H9 (cell line): Measurements from ENCODE around the gene SPATA6L. TPM values are rescaled to one million over a fixed set of nuclear protein-coding genes. Genes with fewer than 3 reads are reported as not detected.

Experiments used
- DNase-seq: peaks from one replicate; pipeline ENCODE4 v3.0.0-alpha.2; 2017
- H2AFZ ChIP-seq: one replicate; pipeline ENCODE4 v1.6.1; 2013; ENCODE audit warnings: mild to moderate bottlenecking, low read length, control low read depth, moderate library complexity
- H2AK5ac ChIP-seq: 2 replicates; pipeline ENCODE4 v1.6.1; 2013; ENCODE audit warnings: low read length, control low read depth, mixed read lengths; ENCODE audit not compliant: insufficient read length
- H2BK120ac ChIP-seq: one replicate; pipeline ENCODE4 v1.6.1; 2013; ENCODE audit warnings: low read depth, mild to moderate bottlenecking, low read length, control low read depth, inconsistent platforms; ENCODE audit not compliant: poor library complexity, severe bottlenecking
- H2BK12ac ChIP-seq: 2 replicates; pipeline ENCODE4 v1.6.1; 2013; ENCODE audit warnings: low read length, control low read depth, mixed read lengths, low read depth; ENCODE audit not compliant: insufficient read length
- H2BK15ac ChIP-seq: 2 replicates; pipeline ENCODE4 v1.6.1; 2013; ENCODE audit warnings: low read depth, low read length, control low read depth
- H2BK20ac ChIP-seq: one replicate; pipeline ENCODE4 v1.6.1; 2013; ENCODE audit warnings: low read depth, mild to moderate bottlenecking, low read length, control low read depth, inconsistent platforms; ENCODE audit not compliant: poor library complexity, severe bottlenecking
- H2BK5ac ChIP-seq: 2 replicates; pipeline ENCODE4 v1.6.1; 2013; ENCODE audit warnings: low read length, control low read depth, mixed read lengths; ENCODE audit not compliant: insufficient read length
- H3K14ac ChIP-seq: 2 replicates; pipeline ENCODE4 v1.6.1; 2013; ENCODE audit warnings: low read length, control low read depth; ENCODE audit not compliant: insufficient read depth
- H3K18ac ChIP-seq: 2 replicates; pipeline ENCODE4 v1.6.1; 2013; ENCODE audit warnings: low read depth, mild to moderate bottlenecking, mixed read lengths, low read length, control low read depth; ENCODE audit not compliant: insufficient read length
- H3K23ac ChIP-seq: 2 replicates; pipeline ENCODE4 v1.6.1; 2013; ENCODE audit warnings: low read length, control low read depth, mixed read lengths, low read depth; ENCODE audit not compliant: insufficient read length
- H3K23me2 ChIP-seq: 2 replicates; pipeline ENCODE4 v1.6.1; 2013; ENCODE audit warnings: low read depth, mild to moderate bottlenecking, mixed read lengths, low read length, control low read depth; ENCODE audit not compliant: insufficient read length, poor library complexity, severe bottlenecking
- H3K27ac ChIP-seq: 2 replicates; pipeline ENCODE4 v1.5.1; 2013; ENCODE audit warnings: low read length, control low read depth, mixed read lengths, low read depth; ENCODE audit not compliant: insufficient read length
- H3K27me3 ChIP-seq: 2 replicates; pipeline ENCODE4 v1.6.1; 2013; ENCODE audit warnings: low read length, control low read depth, inconsistent platforms; ENCODE audit not compliant: insufficient read depth
- H3K4ac ChIP-seq: 2 replicates; pipeline ENCODE4 v1.6.1; 2013; ENCODE audit warnings: low read depth, mild to moderate bottlenecking, control low read depth, inconsistent platforms, low read length, moderate library complexity
- H3K4me1 ChIP-seq: 2 replicates; pipeline ENCODE4 v1.6.1; 2013; ENCODE audit warnings: low read length, control low read depth, inconsistent platforms; ENCODE audit not compliant: insufficient read depth
- H3K4me2 ChIP-seq: 2 replicates; pipeline ENCODE4 v1.6.1; 2013; ENCODE audit warnings: low read length, control low read depth, mixed read lengths; ENCODE audit not compliant: insufficient read length, insufficient read depth
- H3K56ac ChIP-seq: 2 replicates; pipeline ENCODE4 v1.6.1; 2013; ENCODE audit warnings: low read depth, mild to moderate bottlenecking, mixed read lengths, low read length, control low read depth; ENCODE audit not compliant: insufficient read length
- H3K79me1 ChIP-seq: 2 replicates; pipeline ENCODE4 v1.6.1; 2013; ENCODE audit warnings: low read depth, mild to moderate bottlenecking, moderate library complexity, low read length, control low read depth, inconsistent platforms; ENCODE audit not compliant: insufficient read depth, poor library complexity, severe bottlenecking
- H3K79me2 ChIP-seq: 2 replicates; pipeline ENCODE4 v1.6.1; 2013; ENCODE audit warnings: low read length, control low read depth, inconsistent platforms; ENCODE audit not compliant: insufficient read depth
- H3K9ac ChIP-seq: 2 replicates; pipeline ENCODE4 v1.6.1; 2013; ENCODE audit warnings: low read length, control low read depth, mixed read lengths; ENCODE audit not compliant: insufficient read length; ENCODE audit errors: extremely low read depth
- H3K9me3 ChIP-seq: one replicate; pipeline ENCODE4 v1.6.1; 2013; ENCODE audit warnings: low read depth, low read length, inconsistent platforms; ENCODE audit not compliant: control insufficient read depth
- H3T11ph ChIP-seq: one replicate; pipeline ENCODE4 v1.6.1; 2013; ENCODE audit warnings: mild to moderate bottlenecking, low read length, control low read depth, inconsistent platforms
- H4K20me1 ChIP-seq: one replicate; pipeline ENCODE4 v1.6.1; 2013; ENCODE audit not compliant: control insufficient read depth, insufficient read length, insufficient read depth
- H4K5ac ChIP-seq: 2 replicates; pipeline ENCODE4 v1.6.1; 2013; ENCODE audit warnings: low read depth, mild to moderate bottlenecking, mixed read lengths, low read length, control low read depth; ENCODE audit not compliant: insufficient read length
- H4K8ac ChIP-seq: replicated peaks from 2 replicates; pipeline ENCODE4 v1.6.1; 2013; ENCODE audit warnings: low read length, control low read depth, mixed read lengths, low read depth; ENCODE audit not compliant: insufficient read length
- H4K91ac ChIP-seq: 2 replicates; pipeline ENCODE4 v1.6.1; 2013; ENCODE audit warnings: low read depth, mild to moderate bottlenecking, moderate library complexity, mixed read lengths, low read length, control low read depth; ENCODE audit not compliant: insufficient read length
- H3K27ac Mint-ChIP-seq, 3 experiments: 2 replicates in 2 of 3; 3 replicates in 1 of 3; pipeline ENCODE4 v1.8.0; 2020 to 2021; ENCODE audit warnings: mixed read lengths in 3 of 3, mild to moderate bottlenecking in 1 of 3, moderate library complexity in 1 of 3
- H3K27me3 Mint-ChIP-seq: 2 replicates; pipeline ENCODE4 v1.8.0; 2021; ENCODE audit warnings: low read depth, mild to moderate bottlenecking, moderate library complexity, mixed read lengths
- H3K36me3 Mint-ChIP-seq, 3 experiments: 2 replicates in 2 of 3; 3 replicates in 1 of 3; pipeline ENCODE4 v1.8.0; 2020 to 2021; ENCODE audit warnings: low read depth in 3 of 3, mixed read lengths in 3 of 3; ENCODE audit not compliant: insufficient read depth in 1 of 3
- H3K4me1 Mint-ChIP-seq, 2 experiments: 2 replicates each; pipeline ENCODE4 v1.8.0; 2020; ENCODE audit warnings: mixed read lengths in 2 of 2
- H3K4me3 Mint-ChIP-seq, 2 experiments: 2 replicates in 1 of 2; 3 replicates in 1 of 2; pipeline ENCODE4 v1.8.0; 2020 to 2021; ENCODE audit warnings: mild to moderate bottlenecking in 2 of 2, mixed read lengths in 2 of 2, moderate library complexity in 1 of 2
- H3K9me3 Mint-ChIP-seq, 2 experiments: 2 replicates in 1 of 2; 3 replicates in 1 of 2; pipeline ENCODE4 v1.8.0; 2020; ENCODE audit warnings: mild to moderate bottlenecking in 2 of 2, mixed read lengths in 2 of 2, moderate library complexity in 1 of 2
- CTCF ChIP-seq: fragments of 200-600 bp; sonication (generic); conservative IDR thresholded peaks from 3 replicates; pipeline ENCODE4 v1.8.0; 2021; ENCODE audit warnings: antibody characterized with exemption, mild to moderate bottlenecking
- WGBS: extraction: QIAGEN DNeasy Blood & Tissue Kit; methylation state at CpG from one replicate; pipeline ENCODE4 v1.1.7; 2013; ENCODE audit warnings: missing lambda C conversion rate, low lambda C conversion rate, mixed read lengths; ENCODE audit not compliant: insufficient read length; ENCODE audit errors: extremely low coverage; 5-methylcytosine and 5-hydroxymethylcytosine counted together
- total RNA-seq: library from RNA; stranded (reverse); gene quantifications from 2 replicates; pipeline ENCODE4 v1.2.1, GENCODE V29; 2021

SPATA6L gene
- total RNA-seq, 1 experiment from 2014 or later: 0.87 TPM

- no peaks in the 10 kb centered on the region for H3K79me1 ChIP-seq
- Mint-ChIP-seq H3K27me3 (no peaks in the 10 kb centered on the region), H3K4me3 (no peak overlapping the region), H3K27ac (peak overlapping the region in 1 of 3 experiments; percentile 19; a peak in 1 of 7 replicates), H3K9me3 (no peaks in the 10 kb centered on the region), H3K36me3 (no peaks in the 10 kb centered on the region; a peak in 1 of 7 replicates), H3K4me1 (peaks cover 14 to 16% of the 10 kb centered on the region in 2 experiments)
- H3K56ac ChIP-seq: no peak overlapping the region
- H3K27ac ChIP-seq: no peak overlapping the region
- no peak overlapping the region for H2BK120ac ChIP-seq
- H3K79me2 ChIP-seq: no peaks in the 10 kb centered on the region
- no peak overlapping the region for H3K14ac ChIP-seq
- H3K9ac ChIP-seq: no peak overlapping the region
- no peak overlapping the region for H3K23ac ChIP-seq
- no CpG with 5 or more reads among the region's 1 CpG for WGBS
- no peak overlapping the region for H3K18ac ChIP-seq
- no peak overlapping the region for H4K5ac ChIP-seq
- no peak for DNase-seq
- TF ChIP-seq CTCF: no peak
- no peaks in the 10 kb centered on the region for H3K23me2 ChIP-seq
- H3K27me3 ChIP-seq: no peaks in the 10 kb centered on the region
- no peak overlapping the region for H4K91ac ChIP-seq
- no peak overlapping the region for H3K4me2 ChIP-seq
- H2BK20ac ChIP-seq: no peak overlapping the region
- H2BK5ac ChIP-seq: no peak overlapping the region
- H3K4ac ChIP-seq: no peak overlapping the region
- H2AFZ ChIP-seq: no peak overlapping the region
- H4K20me1 ChIP-seq: no peaks in the 10 kb centered on the region
- no peaks in the 10 kb centered on the region for H3K4me1 ChIP-seq
- H3K9me3 ChIP-seq: no peaks in the 10 kb centered on the region
- no peak overlapping the region for H2BK15ac ChIP-seq
- H2BK12ac ChIP-seq: no peak overlapping the region
- H3T11ph ChIP-seq: no peak overlapping the region
- H4K8ac ChIP-seq: no peak overlapping the region
- H2AK5ac ChIP-seq: no peak overlapping the region
These were observed 112.3 kb downstream of the SPATA6L start for GRCh38 chr9:4553951-4554381.
